ENCODE data around the gene OSER1.
"Not testable (repeated sequence)": the region's sequence is repeated elsewhere in the genome, so short reads cannot be mapped to it uniquely, and the experiment has no call there.

The OSER1 gene

DNA sequence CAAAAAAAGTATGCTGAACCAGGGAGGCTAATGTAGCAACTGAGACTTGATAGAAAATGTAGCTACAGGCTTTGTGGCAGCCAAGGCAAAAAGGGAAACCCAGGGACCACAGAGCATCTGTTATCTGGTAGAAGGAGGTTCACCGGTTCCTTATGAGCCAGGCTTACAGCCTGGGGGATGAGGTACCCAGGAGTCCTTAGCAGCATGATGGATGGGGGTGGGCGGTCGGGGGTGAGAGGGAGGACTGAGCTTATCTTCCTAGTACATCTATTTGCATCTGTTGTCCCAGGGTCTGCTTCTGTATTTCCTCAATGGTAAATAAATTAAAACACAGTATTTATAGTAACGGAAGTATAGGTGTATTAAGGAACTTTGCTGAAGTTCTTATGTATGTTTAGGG is 35.4 kb upstream of the OSER1 start:
- no peak overlapping the region for H3K27ac ChIP-seq (ENCODE audit: poor library complexity, severe bottlenecking)
- TF ChIP-seq, protein P1, sequence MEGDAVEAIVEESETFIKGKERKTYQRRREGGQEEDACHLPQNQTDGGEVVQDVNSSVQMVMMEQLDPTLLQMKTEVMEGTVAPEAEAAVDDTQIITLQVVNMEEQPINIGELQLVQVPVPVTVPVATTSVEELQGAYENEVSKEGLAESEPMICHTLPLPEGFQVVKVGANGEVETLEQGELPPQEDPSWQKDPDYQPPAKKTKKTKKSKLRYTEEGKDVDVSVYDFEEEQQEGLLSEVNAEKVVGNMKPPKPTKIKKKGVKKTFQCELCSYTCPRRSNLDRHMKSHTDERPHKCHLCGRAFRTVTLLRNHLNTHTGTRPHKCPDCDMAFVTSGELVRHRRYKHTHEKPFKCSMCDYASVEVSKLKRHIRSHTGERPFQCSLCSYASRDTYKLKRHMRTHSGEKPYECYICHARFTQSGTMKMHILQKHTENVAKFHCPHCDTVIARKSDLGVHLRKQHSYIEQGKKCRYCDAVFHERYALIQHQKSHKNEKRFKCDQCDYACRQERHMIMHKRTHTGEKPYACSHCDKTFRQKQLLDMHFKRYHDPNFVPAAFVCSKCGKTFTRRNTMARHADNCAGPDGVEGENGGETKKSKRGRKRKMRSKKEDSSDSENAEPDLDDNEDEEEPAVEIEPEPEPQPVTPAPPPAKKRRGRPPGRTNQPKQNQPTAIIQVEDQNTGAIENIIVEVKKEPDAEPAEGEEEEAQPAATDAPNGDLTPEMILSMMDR (IDR thresholded peaks at IDR 0.05; ENCODE audit: poor library complexity, severe bottlenecking) = no peak
- ATAC-seq (ENCODE audit: low read depth) (no peak), DNase-seq (ENCODE audit: low spot score) (no peak)
- no peaks in the 10 kb centered on the region for H3K36me3 ChIP-seq (ENCODE audit: low read depth)
- no peaks in the 10 kb centered on the region for H3K4me1 ChIP-seq (ENCODE audit: insufficient read depth, poor library complexity, severe bottlenecking)
- H3K4me3 ChIP-seq (ENCODE audit: severe bottlenecking) = no peak overlapping the region
- peaks cover 46% of the 10 kb centered on the region for H3K27me3 ChIP-seq (ENCODE audit: insufficient read depth, poor library complexity, severe bottlenecking)
- H3K9me3 ChIP-seq (ENCODE audit: severe bottlenecking) = no peaks in the 10 kb centered on the region

DNA sequence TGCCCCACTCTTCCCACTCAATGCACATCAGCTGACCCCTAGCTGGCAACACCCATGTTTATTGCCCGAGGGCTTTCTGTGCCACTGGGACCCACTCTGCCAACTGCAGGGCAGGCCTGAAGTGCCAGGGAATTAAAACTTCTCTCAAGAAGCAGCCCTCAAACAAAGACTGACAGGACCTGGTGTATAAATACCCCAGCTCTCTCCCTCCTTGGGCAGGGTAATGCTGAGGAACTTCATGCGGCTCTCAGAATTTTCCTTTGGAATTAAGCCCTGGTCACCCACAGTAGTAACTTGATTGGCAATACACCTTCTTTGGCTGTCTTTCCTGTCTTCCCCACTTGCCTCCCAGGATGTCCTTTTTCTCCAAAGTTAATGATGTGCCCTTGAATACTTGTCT is 31.2 kb upstream of the OSER1 start:
- ATAC-seq (ENCODE audit: low read depth) = no peak

DNA sequence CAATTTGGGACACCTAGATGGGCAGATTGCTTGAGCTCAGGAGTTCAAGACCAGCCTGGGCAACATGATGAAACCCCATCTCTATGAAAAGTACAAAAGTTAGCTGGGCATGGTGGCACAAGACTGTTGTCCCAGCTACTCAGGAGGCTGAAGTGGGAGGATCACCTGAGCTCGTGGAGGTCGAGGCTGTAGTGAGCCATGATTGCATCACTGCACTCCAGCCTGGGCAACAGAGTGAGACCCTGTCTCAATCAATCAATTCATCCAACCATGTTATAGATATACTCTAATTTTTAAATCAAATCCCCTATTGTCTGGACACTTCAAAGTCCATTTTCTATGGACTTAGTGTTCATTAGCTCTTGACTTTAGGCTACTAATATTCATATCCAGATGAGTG is 26.3 kb upstream of the OSER1 start:
- DNase-seq (ENCODE audit: low spot score); H3K4me3 ChIP-seq (ENCODE audit: severe bottlenecking); H3K36me3 ChIP-seq (ENCODE audit: low read depth); ATAC-seq (ENCODE audit: low read depth); H3K27me3 ChIP-seq (ENCODE audit: insufficient read depth, poor library complexity, severe bottlenecking); H3K9me3 ChIP-seq (ENCODE audit: severe bottlenecking); H3K4me1 ChIP-seq (ENCODE audit: insufficient read depth, poor library complexity, severe bottlenecking); H3K27ac ChIP-seq (ENCODE audit: poor library complexity, severe bottlenecking): not testable (repeated sequence)

More for the DNA sequence above, 31.2 kb upstream of the OSER1 start:
- Histone ChIP-seq H3K27me3 (ENCODE audit: insufficient read depth, poor library complexity, severe bottlenecking) (peaks cover 31% of the 10 kb centered on the region), H3K36me3 (ENCODE audit: low read depth) (no peaks in the 10 kb centered on the region), H3K4me3 (ENCODE audit: severe bottlenecking) (no peak overlapping the region), H3K27ac (ENCODE audit: poor library complexity, severe bottlenecking) (no peak overlapping the region), H3K4me1 (ENCODE audit: insufficient read depth, poor library complexity, severe bottlenecking) (no peaks in the 10 kb centered on the region), H3K9me3 (ENCODE audit: severe bottlenecking) (no peaks in the 10 kb centered on the region)
- DNase-seq (ENCODE audit: low spot score) = no peak
- TF ChIP-seq, protein P1 (IDR thresholded peaks at IDR 0.05; ENCODE audit: poor library complexity, severe bottlenecking) = no peak

GRCh38 chr20:44235702-44236101 is 25.1 kb upstream of the OSER1 start:
- H3K4me1 ChIP-seq (ENCODE audit: insufficient read depth, poor library complexity, severe bottlenecking) = no peaks in the 10 kb centered on the region
- H3K4me3 ChIP-seq (ENCODE audit: severe bottlenecking) = no peak overlapping the region
- H3K9me3 ChIP-seq (ENCODE audit: severe bottlenecking) = no peaks in the 10 kb centered on the region
- ATAC-seq (ENCODE audit: low read depth) = no peak
- no peaks in the 10 kb centered on the region for H3K36me3 ChIP-seq (ENCODE audit: low read depth)
- DNase-seq (ENCODE audit: low spot score) = no peak
- H3K27me3 ChIP-seq (ENCODE audit: insufficient read depth, poor library complexity, severe bottlenecking) = no peaks in the 10 kb centered on the region
- TF ChIP-seq, protein P1 (IDR thresholded peaks at IDR 0.05; ENCODE audit: poor library complexity, severe bottlenecking) = no peak
- no peak overlapping the region for H3K27ac ChIP-seq (ENCODE audit: poor library complexity, severe bottlenecking)

- no peak for DNase-seq (ENCODE audit: low spot score)
- TF ChIP-seq, protein P1 (IDR thresholded peaks at IDR 0.05; ENCODE audit: poor library complexity, severe bottlenecking) = no peak
- H3K4me3 ChIP-seq (ENCODE audit: severe bottlenecking) = no peak overlapping the region
- ATAC-seq (ENCODE audit: low read depth) = no peak
- H3K27ac ChIP-seq (ENCODE audit: poor library complexity, severe bottlenecking) = no peak overlapping the region
- H3K27me3 ChIP-seq (ENCODE audit: insufficient read depth, poor library complexity, severe bottlenecking) = no peaks in the 10 kb centered on the region
- H3K4me1 ChIP-seq (ENCODE audit: insufficient read depth, poor library complexity, severe bottlenecking) = no peaks in the 10 kb centered on the region
- no peaks in the 10 kb centered on the region for H3K9me3 ChIP-seq (ENCODE audit: severe bottlenecking)
- no peaks in the 10 kb centered on the region for H3K36me3 ChIP-seq (ENCODE audit: low read depth)
These were observed 24.2 kb upstream of the OSER1 start for GRCh38 chr20:44234566-44235317.
